IPS-11a (cell line): Measurements from ENCODE around the gene ELAVL1.

Experiments used
- H3K4me3 ChIP-seq: one replicate; pipeline ENCODE4 v1.5.1; 2013; ENCODE audit warnings: low read depth, low read length, control low read depth

ELAVL1 gene

GRCh38 chr19:7925171-7925851 is 80.1 kb downstream of the ELAVL1 start:
- H3K4me3 ChIP-seq = peak overlapping the region; percentile 38

DNA sequence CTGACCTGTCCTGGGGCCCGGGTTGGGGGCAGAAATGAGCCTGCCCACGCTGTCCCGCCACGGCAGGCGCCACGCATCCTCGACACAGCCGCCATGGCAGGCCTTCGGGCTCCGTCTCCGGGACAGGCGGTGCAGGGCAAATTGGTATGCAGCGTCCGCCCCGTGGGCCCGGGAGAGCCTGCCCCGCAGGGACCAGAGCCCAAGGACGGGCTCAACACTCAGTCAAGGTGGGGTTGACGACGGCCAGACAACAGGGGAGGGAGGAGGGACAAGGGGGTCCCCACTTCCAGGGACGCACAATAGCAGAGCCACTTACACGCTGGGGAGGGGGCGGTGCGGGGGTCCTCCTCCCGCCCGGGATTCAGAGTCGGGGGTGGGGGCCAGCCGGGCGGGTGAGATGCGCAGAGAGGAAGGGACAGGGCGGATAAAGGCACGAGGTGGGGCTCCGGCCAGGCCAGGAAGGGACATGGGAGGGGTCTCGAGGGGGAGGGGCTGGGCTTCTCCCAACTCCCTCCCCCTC is 80.7 kb downstream of the ELAVL1 start:
- H3K4me3 ChIP-seq = no peak overlapping the region

- H3K4me3 ChIP-seq = no peak overlapping the region
Measured at GRCh38 chr19:7924241-7924640, 81.2 kb downstream of the ELAVL1 start.

DNA sequence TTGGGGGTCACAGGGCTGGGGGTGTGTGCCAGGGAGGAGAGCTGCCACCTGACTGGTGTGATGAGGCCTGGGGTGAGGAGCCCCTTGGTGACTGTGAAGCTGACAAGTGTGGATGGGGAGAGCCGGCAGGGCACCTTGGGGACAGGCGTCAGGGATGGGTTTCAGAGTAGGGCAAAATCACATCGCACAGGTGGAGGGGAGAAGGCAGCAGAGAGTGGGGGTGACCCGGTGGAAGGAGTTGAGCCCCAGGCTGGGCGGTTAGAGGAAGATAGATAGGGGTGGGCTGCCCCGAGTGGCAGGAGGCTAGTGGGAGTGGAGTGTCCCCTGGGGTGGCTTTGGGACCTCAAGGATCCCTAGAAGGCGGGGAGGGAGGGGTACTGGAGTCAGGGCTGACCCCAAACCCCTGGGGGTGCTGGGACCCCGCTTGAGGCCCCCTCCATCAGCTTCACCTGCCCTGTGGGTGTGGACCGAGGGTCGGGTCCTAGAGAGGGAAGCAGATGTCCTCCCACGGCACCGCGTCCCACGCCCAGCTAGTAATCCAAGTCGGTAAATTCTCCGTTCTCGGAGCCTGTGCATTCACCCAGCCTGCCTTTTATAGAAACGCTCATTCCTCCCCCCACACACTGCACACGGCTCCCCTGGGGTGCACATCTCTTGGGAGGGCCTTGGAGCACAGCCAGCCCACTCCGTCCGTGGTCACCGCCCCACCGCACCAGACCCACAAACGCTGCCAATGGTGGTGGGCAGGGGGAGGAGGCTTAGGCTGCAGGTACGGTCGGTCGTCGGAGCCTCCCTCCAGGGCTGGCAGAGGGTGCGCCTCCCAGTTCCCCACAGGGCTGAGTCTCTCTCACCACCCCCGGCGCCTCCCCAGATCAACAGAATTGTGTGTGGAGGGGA is 81.9 kb downstream of the ELAVL1 start:
- H3K4me3 ChIP-seq = no peak overlapping the region

DNA sequence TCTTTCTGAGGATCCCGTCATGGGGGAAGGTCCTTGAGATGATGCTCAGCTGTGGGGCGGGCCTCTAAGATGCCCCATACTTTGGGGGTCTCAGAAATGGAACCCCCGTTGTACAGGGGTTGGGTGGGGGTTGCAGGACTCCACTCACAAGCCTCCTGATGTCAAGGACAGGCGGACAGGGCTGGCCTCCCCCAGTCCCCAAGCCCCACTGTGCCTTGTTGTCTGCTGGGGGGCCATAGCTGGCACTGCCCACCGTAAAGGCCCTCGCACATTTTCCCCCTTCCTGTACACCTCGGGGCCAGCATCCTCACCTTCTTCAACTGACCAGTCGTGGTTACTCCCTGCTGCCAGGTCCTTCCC is 82.6 kb downstream of the ELAVL1 start:
- H3K4me3 ChIP-seq = no peak overlapping the region

DNA sequence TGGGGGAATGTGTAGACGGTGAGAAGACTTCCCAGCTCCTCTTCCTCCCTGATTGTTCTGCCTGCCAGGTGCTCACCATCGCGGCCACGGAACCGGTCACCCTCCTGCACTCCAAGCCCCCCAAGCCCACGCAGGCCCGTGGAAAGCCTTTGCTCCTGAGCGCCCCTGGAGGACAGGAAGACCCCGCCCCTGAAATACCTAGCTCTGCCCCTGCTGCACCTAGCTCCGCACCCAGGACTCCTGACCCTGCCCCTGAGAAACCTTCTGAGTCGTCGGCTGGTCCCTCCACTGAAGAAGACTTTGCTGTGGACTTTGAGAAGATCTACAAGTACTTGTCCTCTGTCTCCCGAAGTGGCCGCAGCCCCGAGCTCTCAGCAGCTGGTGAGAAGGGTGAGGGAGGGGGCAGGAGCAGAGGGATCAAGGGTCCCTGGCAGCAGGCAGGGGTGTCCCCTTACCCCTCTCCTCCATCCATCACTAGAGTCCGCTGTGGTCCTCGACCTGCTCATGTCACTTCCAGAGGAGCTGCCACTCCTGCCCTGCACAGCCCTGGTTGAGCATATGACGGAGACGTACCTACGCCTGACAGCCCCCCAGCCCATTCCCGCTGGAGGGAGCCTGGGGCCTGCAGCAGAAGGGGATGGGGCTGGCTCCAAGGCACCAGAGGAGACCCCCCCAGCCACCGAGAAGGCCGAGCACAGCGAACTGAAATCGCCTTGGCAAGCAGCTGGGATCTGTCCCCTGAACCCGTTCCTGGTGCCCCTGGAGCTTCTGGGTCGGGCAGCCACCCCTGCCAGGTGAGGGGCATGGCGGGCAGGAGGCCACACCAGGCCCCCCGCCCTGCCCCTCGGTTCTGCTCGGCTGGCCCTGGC is 83.2 kb downstream of the ELAVL1 start:
- H3K4me3 ChIP-seq = no peak overlapping the region

GRCh38 chr19:7921302-7921966 is 84.0 kb downstream of the ELAVL1 start:
- H3K4me3 ChIP-seq = peak overlapping the region; percentile 37

DNA sequence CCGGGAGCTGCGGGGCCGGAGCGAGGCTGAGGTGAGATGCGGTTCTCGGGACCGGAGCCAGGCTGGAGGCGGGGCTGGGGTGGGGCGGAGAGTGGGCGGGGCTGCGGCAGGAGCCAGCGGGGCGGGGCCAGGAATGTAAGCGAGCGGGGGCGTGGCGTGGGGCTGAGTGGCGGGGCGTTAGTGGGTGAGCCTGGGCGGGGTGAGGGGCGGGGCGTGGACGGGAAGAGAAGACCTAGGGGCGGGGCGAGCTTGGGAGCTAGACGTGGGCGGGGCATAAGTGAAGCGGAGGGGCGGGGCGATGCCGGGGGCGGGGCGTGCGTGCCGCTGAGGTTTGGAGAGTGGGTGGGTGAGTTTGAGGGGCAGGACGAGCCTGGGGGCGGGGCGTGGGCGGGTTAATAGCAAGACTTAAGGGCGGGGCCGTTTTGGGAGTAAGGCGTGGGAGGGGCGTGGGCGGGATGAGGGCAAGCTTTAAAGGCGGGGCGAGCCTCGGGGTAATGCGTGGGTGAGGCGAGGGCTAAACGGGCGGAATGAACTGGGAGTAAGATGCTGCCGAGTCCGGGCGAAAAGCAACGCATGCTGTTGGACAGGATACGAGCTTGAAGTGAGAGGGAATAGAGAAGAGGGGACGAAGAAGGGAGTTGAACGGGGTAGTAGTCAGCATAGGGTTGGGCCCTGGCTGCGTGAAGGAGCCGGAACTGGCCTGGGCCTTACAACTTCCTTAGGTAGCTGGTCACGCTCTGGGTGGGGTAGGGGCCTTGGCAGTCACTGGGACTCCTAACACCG is 84.7 kb downstream of the ELAVL1 start:
- H3K4me3 ChIP-seq = peak overlapping the region; percentile 60

DNA sequence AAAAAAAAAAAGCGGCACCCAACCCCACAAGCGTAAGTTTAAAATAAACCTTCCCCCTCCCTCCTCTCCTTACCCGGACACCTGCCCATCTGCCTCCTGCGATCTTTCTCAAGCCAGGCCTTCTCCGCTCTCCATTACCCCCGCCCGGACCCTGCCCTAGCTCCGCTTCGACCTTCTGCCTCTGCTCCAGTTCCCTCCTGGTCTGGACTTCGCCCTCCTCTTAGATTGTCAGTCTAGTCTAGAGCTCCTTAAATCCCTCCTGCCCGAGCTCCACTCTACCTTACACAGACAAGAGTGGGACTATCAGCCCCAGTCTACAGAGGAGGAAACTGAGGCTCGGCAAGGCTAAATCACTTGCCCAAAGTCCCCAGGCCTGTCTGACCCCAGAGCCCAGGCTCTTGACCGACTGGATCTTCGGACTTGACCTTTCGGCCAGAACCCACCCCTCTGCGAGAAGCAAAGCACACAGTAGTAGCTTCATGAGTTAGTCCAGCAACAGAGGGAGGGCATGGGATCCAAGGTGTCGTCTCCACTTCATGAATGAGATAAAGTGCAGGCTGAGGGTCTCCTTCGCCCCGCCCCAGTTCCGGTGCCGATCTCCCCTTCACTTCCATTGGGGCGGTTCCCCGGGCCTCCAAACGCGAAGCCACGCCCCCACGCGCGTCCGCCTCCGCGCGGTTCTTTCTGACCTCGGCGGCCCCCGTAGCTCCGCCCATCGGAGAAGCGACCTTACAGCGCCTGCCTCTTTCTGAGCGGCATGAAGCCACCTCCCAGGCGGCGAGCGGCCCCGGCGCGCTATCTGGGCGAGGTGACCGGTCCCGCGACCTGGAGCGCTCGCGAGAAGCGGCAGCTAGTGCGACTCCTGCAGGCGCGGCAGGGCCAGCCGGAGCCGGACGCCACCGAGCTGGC is 85.6 kb downstream of the ELAVL1 start, which contains the start of gene SNAPC2:
SNAPC2 (plus strand) TSS at position 729 of the 909 bp plus-strand sequence; CDS start at position 758, 29 bp downstream.
- peak within 1 kb of the TSS; percentile 60 for H3K4me3 ChIP-seq

GRCh38 chr19:7918615-7919421 is 86.6 kb downstream of the ELAVL1 start:
- H3K4me3 ChIP-seq = no peak overlapping the region

- H3K4me3 ChIP-seq = peak overlapping the region; percentile 41
Measured at GRCh38 chr19:7918062-7918614, 87.3 kb downstream of the ELAVL1 start.

DNA sequence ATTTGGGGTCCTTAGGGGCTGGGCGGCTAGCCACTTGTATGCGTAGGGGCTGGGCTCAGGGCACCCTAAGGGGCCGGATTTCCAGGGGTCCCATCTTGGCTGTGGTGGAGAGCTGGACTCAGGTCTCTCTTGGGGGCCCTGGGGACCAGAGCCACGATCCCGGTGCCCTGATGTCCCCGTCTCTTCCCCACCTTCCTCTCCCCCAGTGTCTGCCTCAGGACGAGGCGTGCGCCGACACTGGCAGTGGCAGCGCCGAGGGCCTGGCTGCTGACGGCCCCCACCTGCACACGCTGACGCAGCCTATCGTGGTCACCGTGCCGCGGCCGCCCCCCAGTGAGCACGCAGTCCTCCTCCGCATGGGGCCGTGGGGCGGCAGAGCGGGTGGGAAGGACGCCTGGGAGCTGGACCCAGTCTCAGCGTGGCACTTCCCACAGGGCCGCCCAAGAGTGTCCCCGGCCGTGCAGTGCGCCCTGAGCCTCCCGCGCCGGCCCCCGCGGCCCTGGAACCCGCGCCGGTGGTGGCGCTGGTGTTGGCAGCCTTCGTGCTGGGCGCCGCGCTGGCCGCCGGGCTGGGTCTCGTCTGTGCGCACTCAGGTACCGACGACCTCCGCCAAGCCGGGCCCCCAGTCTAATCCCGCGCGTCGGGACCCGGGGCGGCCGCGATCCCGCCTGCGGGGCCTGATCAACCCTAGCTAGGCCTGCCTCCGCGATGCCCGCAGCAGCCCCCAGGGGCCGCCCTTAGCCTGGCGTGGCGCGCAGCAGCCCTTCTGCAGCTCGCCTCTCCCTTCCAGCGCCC is 88.0 kb downstream of the ELAVL1 start:
- peak overlapping the region; percentile 41 for H3K4me3 ChIP-seq

- H3K4me3 ChIP-seq = peak overlapping the region; percentile 41
Measured at GRCh38 chr19:7916955-7917266, 88.5 kb downstream of the ELAVL1 start.

DNA sequence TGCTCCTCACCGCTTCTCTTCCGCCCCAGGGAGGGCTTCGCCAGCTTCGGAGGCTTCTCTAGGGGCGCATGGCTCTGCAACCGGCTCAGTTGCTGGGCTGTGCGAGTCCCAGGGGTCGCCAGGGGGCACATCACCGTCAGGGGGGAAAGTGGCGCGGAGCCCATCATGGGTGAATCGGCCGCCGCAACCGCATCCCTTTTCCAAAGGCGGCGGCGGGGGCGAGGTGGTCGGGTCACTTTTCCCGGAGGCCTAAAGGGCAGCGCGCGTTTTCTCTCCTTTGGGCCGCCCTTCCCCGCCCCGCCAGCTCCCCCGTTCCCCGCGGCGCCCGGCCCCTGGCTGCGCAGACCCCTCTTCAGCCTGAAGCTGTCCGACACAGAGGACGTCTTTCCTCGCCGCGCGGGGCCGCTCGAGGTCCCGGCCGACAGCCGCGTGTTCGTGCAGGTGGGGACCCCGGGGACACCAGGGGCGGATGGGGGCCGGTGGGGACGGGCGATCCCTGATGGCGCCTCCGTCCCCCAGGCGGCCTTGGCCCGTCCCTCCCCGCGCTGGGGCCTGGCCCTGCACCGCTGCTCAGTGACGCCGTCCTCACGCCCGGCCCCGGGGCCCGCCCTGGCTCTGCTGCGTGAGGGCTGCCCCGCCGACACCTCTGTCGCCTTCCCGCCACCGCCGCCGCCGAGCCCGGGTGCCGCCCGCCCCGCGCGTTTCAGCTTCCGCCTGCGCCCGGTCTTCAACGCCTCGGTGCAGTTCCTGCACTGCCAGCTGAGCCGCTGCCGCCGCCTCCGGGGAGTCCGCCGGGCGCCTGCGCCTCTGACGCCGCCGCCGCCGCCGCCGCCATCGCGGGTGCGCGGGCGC is 89.1 kb downstream of the ELAVL1 start:
- H3K4me3 ChIP-seq = peak overlapping the region; percentile 27

DNA sequence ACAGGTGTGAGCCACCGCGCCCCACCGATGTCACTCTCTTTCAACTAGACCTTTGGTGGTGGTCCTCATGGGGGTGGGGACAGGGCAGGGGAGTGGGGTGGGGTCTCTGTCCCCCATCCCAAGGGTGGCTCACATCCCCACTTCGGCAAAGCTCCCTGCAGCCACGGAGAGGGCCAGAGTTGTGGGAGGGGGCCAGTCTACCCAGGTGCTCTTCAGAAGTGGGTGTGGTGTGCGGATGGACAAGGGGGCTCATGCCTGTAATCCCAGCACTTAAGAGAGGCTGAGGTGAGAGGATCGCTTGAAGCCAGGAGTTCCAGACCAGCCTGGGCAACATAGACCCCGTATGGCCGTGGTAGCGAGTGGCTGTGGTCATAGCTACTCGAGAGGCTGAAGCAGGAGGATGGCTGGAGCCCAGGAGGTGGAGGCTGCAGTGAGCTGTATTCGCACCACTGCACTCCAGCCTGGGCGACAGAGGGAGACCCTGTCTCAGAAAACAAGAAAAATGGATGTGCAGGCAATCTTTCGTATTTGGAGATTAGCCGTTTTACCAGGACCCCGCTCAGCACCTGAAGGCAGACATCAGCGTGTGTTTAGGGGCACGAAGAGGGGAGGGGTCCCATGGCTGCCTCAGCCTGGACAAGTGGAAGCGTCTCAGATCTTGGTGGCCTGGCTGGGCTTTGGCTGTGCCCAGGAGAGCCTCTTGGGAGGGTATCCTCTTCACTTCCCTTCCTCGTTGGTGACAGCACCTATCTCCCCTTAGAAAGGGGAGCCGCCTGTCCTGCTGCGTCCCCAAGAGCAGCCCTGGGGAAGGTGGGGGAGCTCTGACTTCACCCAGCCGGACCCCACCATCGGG is 90.0 kb downstream of the ELAVL1 start:
- no peak overlapping the region for H3K4me3 ChIP-seq
